Kidney epithelial cell (primary cell): ENCODE measurements around the gene FPGS. TPM values are rescaled to one million over a fixed set of nuclear protein-coding genes. Genes with fewer than 3 reads are reported as not detected.

Source experiments
- DNase-seq: peaks from one replicate; pipeline ENCODE4 v3.0.0-alpha.2; 2010; ENCODE audit warnings: low read depth
- H3K27me3 ChIP-seq: 2 replicates; pipeline ENCODE4 v1.6.0; 2011; ENCODE audit warnings: low read length; ENCODE audit not compliant: control insufficient read depth, insufficient read depth
- H3K36me3 ChIP-seq: 2 replicates; pipeline ENCODE4 v1.5.1; 2011; ENCODE audit warnings: low read length; ENCODE audit not compliant: control insufficient read depth, insufficient read depth
- H3K4me3 ChIP-seq: 2 replicates; pipeline ENCODE4 v1.5.1; 2011; ENCODE audit warnings: low read depth, mild to moderate bottlenecking, control low read depth, low read length
- CTCF ChIP-seq: IDR thresholded peaks from 2 replicates; pipeline ENCODE4 v1.5.1; 2011; ENCODE audit warnings: mild to moderate bottlenecking, moderate library complexity, low read length, control low read depth, inconsistent platforms; ENCODE audit not compliant: insufficient read depth, poor library complexity, severe bottlenecking
- total RNA-seq: library from RNA; depleted of rRNA; stranded (reverse); fragments of >200 nt; gene quantifications from 2 replicates; pipeline ENCODE4 v1.2.3, GENCODE V29; 2015

FPGS gene
- total RNA-seq, 1 donor from 2014 or later = 92.5 TPM

DNA sequence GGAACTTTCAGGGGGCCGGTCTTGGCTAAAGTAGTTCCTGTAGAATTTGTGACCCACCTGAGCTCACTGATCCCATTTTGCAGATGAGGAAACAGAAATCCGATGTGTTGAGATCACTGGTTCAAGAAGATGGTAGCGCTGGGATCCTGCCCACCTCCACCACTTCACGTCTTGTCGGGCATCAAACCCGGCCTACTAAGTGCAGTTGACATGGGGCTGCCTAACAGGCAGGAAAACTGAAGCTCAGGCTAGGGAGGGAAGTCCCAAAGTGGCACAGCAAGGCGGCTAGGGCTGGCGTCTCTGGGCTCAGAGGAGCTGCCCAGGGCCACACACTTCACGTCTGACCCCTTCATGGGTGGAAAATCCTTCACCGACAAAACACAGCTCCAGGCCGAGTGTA, 52.3 kb downstream of the FPGS start:
- H3K4me3 ChIP-seq = no peak overlapping the region
- no peak for DNase-seq
- no peaks in the 10 kb centered on the region for H3K27me3 ChIP-seq
- H3K36me3 ChIP-seq = no peaks in the 10 kb centered on the region
- no peak for TF ChIP-seq CTCF

- no peak for DNase-seq
- TF ChIP-seq CTCF = no peak
- no peak overlapping the region for H3K4me3 ChIP-seq
- H3K36me3 ChIP-seq = no peaks in the 10 kb centered on the region
- no peaks in the 10 kb centered on the region for H3K27me3 ChIP-seq
These were observed 52.8 kb downstream of the FPGS start for GRCh38 chr9:127855522-127855921.

DNA sequence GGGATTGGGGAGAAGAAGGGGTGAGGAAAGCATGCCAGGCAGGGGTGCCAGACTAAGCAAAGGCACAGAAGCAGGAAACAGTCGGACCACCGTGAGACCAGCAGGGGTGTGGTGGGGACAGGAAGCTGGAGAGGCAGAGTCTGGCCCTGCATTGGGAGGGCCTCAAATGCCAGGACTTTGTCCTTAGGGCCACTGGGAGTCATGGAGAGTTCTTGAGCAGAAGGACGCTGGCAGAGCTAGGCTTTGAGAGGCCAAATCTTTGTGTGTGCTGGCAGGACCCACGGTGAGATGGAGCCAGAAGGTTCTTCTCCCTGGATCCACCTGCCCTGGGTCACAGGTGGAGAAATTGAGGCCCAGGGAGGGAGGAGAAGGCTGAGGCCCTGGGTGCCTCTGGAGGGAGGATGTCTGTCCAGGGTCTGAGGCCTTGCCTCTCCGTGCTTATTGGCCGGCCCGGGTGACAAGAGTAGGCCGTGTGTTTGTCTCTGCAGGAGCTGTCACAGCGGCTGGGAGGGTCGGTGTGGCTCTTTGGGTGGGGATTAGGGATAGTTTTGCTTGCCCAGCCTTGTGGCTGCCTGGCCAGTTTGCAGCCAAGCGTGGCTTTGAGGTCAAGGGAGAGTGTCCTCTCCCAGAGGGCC, 53.5 kb downstream of the FPGS start:
- DNase-seq = no peak
- TF ChIP-seq CTCF = no peak
- Histone ChIP-seq H3K27me3 (no peaks in the 10 kb centered on the region), H3K4me3 (no peak overlapping the region), H3K36me3 (no peaks in the 10 kb centered on the region)

GRCh38 chr9:127856729-127857116, 54.0 kb downstream of the FPGS start:
- no peak for DNase-seq
- Histone ChIP-seq H3K4me3 (no peak overlapping the region), H3K27me3 (no peaks in the 10 kb centered on the region), H3K36me3 (no peaks in the 10 kb centered on the region)
- no peak for TF ChIP-seq CTCF

DNA sequence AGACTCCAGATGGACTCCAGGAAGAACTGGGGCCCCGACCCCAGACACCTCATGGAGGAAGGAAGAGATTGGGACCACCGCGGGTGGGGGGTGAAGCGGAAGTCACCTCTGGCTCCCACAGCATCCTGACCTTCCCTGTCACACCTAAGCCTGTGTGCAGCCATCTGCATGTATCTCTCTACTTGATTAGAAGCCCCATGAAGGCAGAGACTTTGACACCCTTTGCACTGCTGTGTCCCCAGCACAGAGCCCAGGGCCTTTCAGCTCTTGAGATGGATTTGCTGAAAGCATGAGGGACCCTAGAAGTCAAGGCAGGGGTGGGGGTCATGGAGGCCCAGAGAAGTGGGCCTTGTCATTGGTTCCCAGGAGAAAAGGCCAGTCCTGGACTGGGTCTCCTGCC, 54.6 kb downstream of the FPGS start:
- TF ChIP-seq CTCF = no peak
- no peaks in the 10 kb centered on the region for H3K36me3 ChIP-seq
- no peaks in the 10 kb centered on the region for H3K27me3 ChIP-seq
- DNase-seq = no peak
- H3K4me3 ChIP-seq = no peak overlapping the region

DNA sequence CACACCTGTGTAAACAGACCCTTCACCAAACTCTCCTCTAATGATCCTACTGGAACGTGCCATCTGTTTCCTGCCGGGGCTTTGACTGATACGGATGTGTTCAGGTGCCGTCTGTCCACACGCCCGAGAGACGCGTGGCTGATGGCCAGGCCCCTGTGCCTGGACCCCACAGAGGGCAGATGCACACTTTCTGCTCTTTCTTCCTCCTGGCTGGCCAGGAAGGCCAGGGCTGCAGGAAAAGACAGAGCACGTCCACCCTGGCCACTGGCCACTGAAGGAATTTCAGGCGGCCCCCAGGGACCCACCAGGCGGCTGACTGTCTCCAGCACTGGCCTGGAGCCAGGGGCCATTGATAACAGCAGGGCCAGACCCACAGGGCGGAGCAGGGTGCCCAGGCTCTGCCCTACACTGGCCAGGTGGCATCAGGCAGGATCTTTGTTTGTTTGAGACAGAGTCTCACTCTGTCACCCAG, 55.4 kb downstream of the FPGS start:
- H3K36me3 ChIP-seq = no peaks in the 10 kb centered on the region
- H3K4me3 ChIP-seq = no peak overlapping the region
- no peaks in the 10 kb centered on the region for H3K27me3 ChIP-seq
- DNase-seq = no peak
- TF ChIP-seq CTCF = no peak
